K562 (cell line): ENCODE data around the gene PRDM15.

Experiments used
- CBX2 ChIP-seq: fragments of 200-600 bp; sonication (generic); IDR thresholded peaks from one replicate; pipeline ENCODE4 v1.6.1; 2012; ENCODE audit warnings: mild to moderate bottlenecking, low read length, inconsistent platforms; ENCODE audit not compliant: insufficient read depth, poor library complexity, severe bottlenecking
- FOSL1 ChIP-seq: fragments of 200-800 bp; sonication (Bioruptor generic); conservative IDR thresholded peaks from 2 replicates; pipeline ENCODE4 v1.6.1; 2016; ENCODE audit warnings: missing genetic modification characterization, missing compliant biosample characterization
- SIRT6 ChIP-seq: IDR thresholded peaks from one replicate; pipeline ENCODE4 v1.6.1; 2012; ENCODE audit warnings: low read depth, mild to moderate bottlenecking, control low read depth, inconsistent platforms, low read length, moderate library complexity
- USF2 ChIP-seq: sonication (generic); formaldehyde crosslinking; IDR thresholded peaks from 2 replicates; pipeline ENCODE4 v1.5.0; 2020; ENCODE audit warnings: missing genetic modification reagents
- ZNF146 ChIP-seq: IDR thresholded peaks from one replicate; pipeline ENCODE4 v1.6.1; 2018; ENCODE audit warnings: missing compliant biosample characterization; ENCODE audit not compliant: unreplicated experiment
- TF ChIP-seq, protein P1 (sequence below): fragments of 250-450 bp; sonication (Bioruptor Pico); IDR thresholded peaks from 2 replicates; pipeline ENCODE4 v1.4.0; 2020; ENCODE audit warnings: mild to moderate bottlenecking, moderate library complexity, borderline replicate concordance
- TF ChIP-seq, protein P2 (sequence below): sonication (generic); formaldehyde crosslinking; IDR thresholded peaks from 2 replicates; pipeline ENCODE4 v1.8.1; 2022; ENCODE audit warnings: missing genetic modification reagents

DNA sequence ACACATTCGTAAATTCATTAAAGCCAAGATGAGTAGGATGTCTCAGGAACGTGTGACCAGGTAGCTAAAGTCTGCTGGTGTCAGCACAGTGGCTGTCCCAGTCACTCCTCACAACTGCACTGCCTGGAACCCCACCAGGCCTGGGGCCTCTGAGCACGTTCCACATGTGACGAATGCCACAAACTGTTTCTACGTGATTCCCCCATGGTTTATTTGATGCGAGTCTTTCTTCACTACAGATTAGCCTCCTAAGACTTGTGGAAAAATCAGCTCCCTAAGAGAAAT lies 33.2 kb downstream of the PRDM15 start:
- no peak for TF ChIP-seq FOSL1 (tag)
- TF ChIP-seq, protein P1, sequence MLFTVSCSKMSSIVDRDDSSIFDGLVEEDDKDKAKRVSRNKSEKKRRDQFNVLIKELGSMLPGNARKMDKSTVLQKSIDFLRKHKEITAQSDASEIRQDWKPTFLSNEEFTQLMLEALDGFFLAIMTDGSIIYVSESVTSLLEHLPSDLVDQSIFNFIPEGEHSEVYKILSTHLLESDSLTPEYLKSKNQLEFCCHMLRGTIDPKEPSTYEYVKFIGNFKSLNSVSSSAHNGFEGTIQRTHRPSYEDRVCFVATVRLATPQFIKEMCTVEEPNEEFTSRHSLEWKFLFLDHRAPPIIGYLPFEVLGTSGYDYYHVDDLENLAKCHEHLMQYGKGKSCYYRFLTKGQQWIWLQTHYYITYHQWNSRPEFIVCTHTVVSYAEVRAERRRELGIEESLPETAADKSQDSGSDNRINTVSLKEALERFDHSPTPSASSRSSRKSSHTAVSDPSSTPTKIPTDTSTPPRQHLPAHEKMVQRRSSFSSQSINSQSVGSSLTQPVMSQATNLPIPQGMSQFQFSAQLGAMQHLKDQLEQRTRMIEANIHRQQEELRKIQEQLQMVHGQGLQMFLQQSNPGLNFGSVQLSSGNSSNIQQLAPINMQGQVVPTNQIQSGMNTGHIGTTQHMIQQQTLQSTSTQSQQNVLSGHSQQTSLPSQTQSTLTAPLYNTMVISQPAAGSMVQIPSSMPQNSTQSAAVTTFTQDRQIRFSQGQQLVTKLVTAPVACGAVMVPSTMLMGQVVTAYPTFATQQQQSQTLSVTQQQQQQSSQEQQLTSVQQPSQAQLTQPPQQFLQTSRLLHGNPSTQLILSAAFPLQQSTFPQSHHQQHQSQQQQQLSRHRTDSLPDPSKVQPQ (CRISPR knock-in tag) = no peak
- no peak for TF ChIP-seq SIRT6
- TF ChIP-seq, protein P2, sequence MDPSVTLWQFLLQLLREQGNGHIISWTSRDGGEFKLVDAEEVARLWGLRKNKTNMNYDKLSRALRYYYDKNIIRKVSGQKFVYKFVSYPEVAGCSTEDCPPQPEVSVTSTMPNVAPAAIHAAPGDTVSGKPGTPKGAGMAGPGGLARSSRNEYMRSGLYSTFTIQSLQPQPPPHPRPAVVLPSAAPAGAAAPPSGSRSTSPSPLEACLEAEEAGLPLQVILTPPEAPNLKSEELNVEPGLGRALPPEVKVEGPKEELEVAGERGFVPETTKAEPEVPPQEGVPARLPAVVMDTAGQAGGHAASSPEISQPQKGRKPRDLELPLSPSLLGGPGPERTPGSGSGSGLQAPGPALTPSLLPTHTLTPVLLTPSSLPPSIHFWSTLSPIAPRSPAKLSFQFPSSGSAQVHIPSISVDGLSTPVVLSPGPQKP (CRISPR knock-in tag) = no peak
- TF ChIP-seq USF2 (CRISPR knock-in tag) = no peak
- TF ChIP-seq ZNF146 (CRISPR knock-in tag) = no peak
- no peak for TF ChIP-seq CBX2
